ENCODE results near the gene GOLGA8A.

- no peak for TF ChIP-seq CTCF (conservative IDR thresholded peaks at IDR 0.05)
- TF ChIP-seq ZFX (IDR thresholded peaks at IDR 0.05) = peak; percentile 38; the same call in 1 of the 2 replicates
Measured at GRCh38 chr15:34437687-34438086, at the start of gene GOLGA8A.

Data from C4-2B (cell line).